DLD1 (cell line): ENCODE data around the gene FAM184A.
"Not testable (repeated sequence)": the region's sequence is repeated elsewhere in the genome, so short reads cannot be mapped to it uniquely, and the experiment has no call there.

Experiments
- in situ Hi-C: cut with HindIII; loops from 2 replicates; pipeline ENCODE4 v1.10.0; 2017; ENCODE audit warnings: low sequenced_read_pairs

The FAM184A gene

DNA sequence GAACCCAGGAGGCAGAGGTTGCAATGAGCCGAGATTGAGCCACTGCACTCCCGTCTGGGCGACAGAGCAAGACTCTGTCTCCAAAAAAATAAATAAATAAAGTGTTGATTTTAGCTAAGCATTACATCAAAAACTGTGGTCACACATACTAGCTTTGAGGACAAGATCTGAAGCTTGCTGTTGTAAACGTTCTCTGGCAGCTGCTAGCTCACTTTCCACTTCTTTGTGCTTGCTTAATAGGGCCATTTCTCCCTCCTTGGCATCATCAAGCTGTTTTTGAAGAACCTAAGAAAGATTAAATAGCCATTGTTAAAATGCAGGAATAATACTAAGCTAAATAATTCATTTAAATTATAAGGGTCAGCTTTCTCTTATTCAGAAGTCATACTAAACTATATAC is 55.7 kb downstream of the FAM184A start:
- in situ Hi-C loops, result no loop called here

DNA sequence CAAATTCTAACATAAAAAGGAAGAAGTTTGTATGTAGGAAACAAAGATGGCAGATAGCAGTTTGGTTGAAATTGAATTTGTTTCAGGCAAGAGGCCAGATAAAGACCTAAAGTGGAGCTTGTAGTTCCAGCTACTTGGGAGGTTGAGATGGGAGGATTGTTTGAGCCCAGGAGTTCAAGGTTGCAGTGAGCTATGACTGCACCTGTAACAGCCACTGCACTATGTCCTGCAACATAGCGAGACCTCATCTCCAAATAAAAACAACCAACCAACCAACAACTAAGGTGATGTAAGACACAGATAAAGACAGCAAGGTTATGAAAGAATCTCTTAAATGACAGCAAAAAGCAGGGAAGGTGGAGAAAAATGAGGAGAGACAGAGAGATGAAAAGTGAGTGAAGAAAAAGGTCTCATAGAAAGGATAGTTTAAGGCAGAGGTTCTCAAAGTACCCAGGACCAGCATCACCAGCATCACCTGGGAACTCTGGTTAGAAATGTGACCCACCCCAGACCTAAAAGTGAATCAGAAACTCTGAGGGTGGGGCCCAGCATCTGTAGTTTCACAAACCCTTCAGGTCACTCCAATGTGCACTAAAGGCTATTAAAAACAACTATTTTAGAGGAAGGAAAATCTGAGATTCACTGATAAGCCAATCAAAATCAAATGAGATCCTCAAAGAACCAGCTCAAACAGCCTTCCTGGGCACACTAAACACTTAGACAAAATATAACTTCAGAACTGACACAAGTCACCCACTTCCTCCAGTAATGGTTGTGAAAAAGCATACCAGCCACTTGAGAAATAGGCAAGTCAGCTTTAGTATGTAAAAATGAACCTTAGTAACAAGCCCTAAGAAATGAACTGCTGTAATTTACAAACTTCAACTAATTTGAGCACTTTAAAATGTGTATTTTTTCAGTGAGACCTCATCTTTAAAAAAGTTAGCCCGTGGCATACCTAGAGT is 57.6 kb downstream of the FAM184A start:
- in situ Hi-C loops, result no loop called here

GRCh38 chr6:119015165-119015564 is 63.3 kb downstream of the FAM184A start:
- in situ Hi-C loops, result not testable (repeated sequence)

DNA sequence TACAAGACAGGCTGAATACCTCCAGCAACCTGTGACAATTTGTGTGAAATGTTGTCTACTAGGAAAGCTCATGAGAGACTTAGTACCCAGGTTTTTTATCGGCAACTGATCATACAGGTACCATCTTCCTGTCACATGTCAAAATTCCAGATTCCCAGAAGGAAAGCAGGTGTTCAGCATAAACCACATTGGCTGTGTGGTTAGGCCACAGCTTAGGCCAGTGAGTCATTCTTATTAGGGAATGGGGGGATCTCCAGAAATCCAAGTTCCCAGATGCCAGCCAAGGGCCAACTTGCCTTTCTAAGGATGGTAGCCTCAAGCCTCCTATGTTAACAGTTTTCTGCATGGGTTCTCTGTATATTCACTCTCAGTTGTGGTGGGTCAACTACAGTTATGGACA is 65.9 kb downstream of the FAM184A start:
- in situ Hi-C loops, result no loop called here

DNA sequence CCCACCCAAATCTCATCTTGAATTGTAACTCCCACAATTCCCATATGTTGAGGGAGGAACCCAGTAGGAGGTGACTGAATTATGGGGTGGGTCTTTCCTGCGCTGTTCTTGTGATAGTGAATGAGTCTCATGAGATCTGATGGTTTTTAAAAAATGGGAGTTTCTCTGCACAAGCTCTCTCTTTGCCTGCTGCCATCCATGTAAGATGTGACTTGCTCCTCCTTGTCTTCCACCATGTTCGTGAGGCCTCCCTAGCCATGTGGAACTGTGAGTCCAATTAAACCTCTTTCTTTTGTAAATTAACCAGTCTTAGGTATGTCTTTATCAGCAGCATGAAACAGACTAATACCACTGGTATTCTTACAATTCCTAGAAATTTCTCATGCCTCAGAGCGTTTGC is 69.2 kb downstream of the FAM184A start:
- in situ Hi-C loops, result not testable (repeated sequence)

GRCh38 chr6:119006974-119007373 is 71.5 kb downstream of the FAM184A start:
- in situ Hi-C loops, result no loop called here

- in situ Hi-C loops, result no loop called here
These were observed 76.4 kb downstream of the FAM184A start for GRCh38 chr6:119002069-119002468.

- in situ Hi-C loops, result no loop called here
These were observed 78.9 kb downstream of the FAM184A start for GRCh38 chr6:118999494-119000040.

GRCh38 chr6:118997426-118997825 is 81.0 kb downstream of the FAM184A start:
- in situ Hi-C loops, result not testable (repeated sequence)

- in situ Hi-C loops, result no loop called here
These were observed 82.1 kb downstream of the FAM184A start for GRCh38 chr6:118996289-118996820.

- in situ Hi-C loops, result no loop called here
These were observed 84.6 kb downstream of the FAM184A start for GRCh38 chr6:118993803-118994251.

DNA sequence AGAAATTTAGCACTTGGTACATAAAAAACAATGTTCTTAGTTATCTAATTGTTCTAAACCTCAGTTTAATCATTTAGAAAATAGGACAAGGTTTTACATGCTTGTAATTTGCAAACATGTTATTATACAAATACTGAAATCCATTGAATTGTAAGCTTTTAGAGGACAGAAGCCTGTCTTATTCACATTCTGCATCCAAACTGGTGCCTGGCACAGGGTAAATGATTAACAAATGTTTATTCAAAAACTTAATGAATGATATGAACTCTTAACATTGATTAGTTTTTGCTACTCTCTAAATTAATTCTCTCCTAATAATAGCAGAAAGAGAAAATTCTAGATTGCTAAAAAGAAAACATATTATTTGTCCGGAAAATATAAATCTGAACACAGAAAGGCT is 85.1 kb downstream of the FAM184A start:
- in situ Hi-C loops, result no loop called here

DNA sequence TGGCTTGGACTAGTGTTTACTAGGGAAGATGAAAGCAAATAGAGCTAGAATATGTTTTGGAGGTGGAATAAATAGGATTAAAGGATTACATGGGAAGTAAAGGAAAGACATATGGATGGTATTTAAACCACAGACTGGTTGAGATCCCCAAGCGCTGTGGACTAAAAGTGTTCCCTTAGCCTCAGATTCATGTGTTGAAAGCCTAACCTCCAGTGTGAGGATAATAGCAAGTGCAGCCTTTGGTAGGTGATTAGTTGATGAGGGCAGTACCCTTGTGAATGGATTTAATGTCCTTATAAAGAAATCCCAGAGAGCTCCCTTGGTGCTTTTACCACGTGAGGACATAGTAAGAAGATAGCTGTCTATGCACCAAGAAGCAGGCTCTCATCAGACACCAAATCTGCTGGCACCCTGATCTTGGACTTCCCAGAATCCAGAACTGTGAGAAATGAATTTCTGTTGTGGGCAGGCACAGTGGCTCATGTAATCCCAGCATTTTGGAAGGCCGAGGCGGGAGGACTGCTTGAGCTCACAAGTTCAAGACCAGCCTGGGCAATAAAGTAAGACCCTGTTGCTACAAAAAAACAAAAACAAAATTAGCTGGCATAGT is 86.2 kb downstream of the FAM184A start:
- in situ Hi-C loops, result no loop called here

DNA sequence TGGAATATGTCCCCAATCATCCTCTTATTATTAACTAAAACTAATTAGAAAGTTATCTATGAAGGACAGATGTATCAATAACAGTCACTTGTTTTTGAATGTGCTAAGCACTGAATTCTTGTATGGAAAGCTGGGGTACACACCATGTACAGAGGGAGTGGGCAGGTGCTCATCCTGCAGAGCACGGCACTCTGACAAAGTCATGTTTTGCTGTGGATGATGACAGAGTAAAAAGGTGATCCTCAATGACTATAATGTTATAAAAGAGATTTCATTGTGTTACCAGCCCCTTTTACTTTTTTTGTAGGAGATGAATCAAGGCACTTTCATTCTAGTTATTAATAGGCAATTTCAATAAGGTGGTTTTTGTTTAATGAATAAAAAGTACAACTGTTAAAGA is 92.2 kb downstream of the FAM184A start:
- in situ Hi-C loops, result no loop called here

DNA sequence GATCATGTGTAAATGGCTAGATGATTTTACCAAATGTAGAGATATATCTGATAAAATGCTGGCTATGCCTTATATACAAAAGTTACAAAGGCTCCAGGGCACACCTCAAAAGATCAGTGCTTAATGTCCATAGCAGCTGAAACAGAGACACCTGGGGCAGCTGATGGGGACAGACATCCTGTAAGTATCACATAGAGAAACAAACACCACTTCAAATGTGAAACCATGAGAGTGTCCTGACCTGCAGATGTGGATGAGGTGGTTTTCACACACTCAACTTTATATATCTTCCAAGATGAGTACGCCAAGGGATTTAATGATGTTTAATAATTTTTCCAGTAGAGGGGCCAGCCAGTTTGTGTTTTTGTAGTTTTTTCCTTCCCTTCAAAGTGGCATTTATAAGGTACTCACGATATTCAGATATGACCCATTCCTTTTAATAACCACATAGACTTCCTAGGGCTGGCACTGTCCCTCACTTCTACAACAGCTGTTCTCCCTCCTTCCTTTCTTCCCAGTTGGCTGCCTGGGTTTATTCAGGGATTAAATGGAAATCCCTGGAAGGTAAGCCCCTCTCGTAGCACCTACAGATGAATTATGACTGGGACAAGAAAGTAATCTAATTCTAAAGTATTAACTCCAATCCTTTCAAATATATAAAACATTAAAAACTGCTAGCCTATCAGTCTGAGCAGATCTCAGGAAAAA is 93.2 kb downstream of the FAM184A start:
- in situ Hi-C loops, result no loop called here

DNA sequence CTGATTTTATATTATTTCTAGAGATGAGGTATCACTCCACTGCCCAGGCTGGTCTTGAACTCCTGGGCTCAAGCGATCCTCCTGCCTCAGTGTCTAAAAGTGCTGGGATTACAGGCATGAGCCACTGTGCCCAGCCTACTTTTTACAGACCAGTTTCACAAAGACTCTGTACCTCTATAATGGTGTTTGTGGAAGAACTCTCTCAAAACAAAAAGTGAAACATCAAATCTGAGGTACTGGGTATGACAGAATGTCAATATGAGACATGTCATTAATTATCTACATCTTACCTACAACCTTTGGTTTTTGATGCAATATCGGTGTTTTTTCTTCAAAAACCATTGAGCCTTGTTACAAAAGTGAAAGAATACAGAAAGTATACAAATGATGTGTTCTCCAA is 94.1 kb downstream of the FAM184A start:
- in situ Hi-C loops, result no loop called here

DNA sequence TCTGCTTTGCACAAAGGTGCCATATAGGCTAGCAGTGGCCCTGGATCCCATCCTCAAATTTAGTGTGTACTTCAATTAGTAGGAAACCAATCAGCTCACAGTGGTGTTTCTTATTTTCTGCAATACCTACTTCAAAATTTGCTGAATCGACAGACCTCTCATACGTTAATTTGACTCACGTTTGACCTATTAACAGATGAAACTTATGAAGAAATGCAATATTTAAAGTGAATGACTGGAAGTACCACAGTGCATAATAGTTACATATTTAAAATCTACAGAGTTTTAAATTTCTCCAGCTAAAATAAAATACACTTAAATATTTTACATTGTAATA is 95.9 kb downstream of the FAM184A start:
- in situ Hi-C loops, result no loop called here

DNA sequence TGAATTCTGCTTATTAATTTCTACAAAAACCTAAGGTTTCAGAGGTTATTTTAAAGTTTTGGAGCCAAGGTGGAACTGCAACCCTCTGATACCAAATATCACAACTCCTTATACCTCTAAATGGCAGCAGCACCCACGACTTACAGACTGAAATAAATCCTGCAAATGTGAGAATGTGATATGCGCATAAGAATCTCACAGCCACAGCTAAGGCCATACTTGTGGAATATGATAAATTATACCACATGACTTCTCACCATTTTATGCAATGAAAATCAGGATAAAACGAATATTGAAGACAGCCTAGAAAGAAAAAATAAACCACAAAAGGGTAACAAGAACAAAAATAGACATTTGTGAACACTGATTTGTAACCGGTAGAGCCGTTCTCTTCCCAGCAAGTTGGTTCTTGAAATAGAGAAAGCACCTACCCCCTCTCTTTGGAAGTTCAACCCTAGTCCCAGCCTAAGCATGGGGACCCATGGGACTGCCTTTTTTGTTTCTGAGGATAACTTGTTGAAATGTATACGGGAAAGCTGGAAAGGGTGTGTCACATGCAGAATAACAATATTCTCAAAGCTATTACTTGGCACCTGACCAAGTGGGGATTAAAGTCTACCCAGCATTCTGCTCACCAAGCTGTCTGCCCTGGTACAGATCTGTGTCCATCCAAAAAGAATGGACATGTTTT is 96.4 kb downstream of the FAM184A start:
- in situ Hi-C loops, result no loop called here

DNA sequence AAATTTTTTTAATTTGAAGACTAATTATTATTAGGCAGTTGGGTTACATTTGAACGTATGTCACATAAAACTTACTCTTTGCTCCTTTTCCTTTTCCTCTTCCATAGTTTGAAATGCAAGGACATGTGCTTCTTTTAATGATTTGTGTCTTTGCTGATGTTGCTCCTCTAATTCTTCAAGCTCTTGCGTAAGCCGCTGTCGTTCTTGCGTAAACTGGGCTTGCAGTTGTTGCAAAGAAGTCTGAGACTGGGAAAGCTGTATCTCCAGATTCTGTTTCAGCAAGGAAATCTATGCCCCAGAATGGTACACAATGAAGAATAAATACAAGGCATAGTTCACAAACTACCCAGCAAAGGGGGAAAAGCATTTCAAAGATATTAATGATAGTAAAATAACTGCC is 98.4 kb downstream of the FAM184A start:
- in situ Hi-C loops, result no loop called here

GRCh38 chr6:118974790-118975189 is 103.7 kb downstream of the FAM184A start:
- in situ Hi-C loops, result no loop called here

DNA sequence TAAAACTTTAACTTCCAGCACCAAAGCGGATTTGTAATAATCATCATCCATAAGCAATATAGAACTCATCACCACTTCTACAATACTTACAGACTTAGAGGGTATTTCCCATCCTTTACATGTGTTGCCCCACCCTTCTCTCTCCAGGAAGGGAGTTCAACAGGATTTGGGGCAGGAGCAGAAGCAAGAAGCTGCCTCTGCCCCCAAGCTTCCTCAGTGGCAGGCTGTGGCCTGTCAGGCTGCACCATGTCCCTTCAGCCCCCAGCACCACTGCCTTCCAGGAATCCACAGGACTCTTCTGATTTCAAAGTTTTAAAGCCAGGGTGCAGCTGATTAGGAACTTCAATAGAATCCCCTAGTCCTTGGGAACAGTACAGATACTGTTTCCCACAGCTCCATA is 106.8 kb downstream of the FAM184A start:
- in situ Hi-C loops, result no loop called here
